Diencephalon (tissue), 1 donor: Measurements from ENCODE around the gene GSX1. TPM values are rescaled to one million over a fixed set of nuclear protein-coding genes. Genes with fewer than 3 reads are reported as not detected.

Experiments
- small RNA-seq: library from RNA; depleted of rRNA; stranded (forward); fragments of <200 nt; gene quantifications from one replicate; pipeline ENCODE3, GENCODE V24; 2014
- total RNA-seq: library from RNA; depleted of rRNA; stranded (reverse); fragments of >200 nt; gene quantifications from one replicate; pipeline ENCODE4 v1.2.3, GENCODE V29; 2014

The GSX1 gene
- 0.92 TPM for total RNA-seq

GRCh38 chr13:27792393-27793218 is at the start of gene GSX1:
Gene GSX1, plus strand, starts transcription at chr13:27792483. Its CDS starts 208 bp downstream, at chr13:27792691.

Small RNA genes lying within 50 kb of the gene (small RNA-seq; reads per million reads assigned to genes)
- gene RNU6-73P: not detected

Other genes with a start within 250 kb of the GSX1 start
- 14.5 TPM for gene LNX2, start 172.0 kb upstream of the GSX1 start, total RNA-seq
- gene POLR1D, start 170.6 kb upstream of the GSX1 start, total RNA-seq: 46.4 TPM
- not detected for gene PDX1, start 127.5 kb downstream of the GSX1 start, total RNA-seq
- gene CDX2, start 176.8 kb downstream of the GSX1 start, total RNA-seq: not detected
- not detected for gene URAD, start 196.2 kb downstream of the GSX1 start, total RNA-seq